Mesenteric fat pad (tissue), 1 donor: ENCODE measurements around the gene FNDC3B. TPM values are rescaled to one million over a fixed set of nuclear protein-coding genes. Genes with fewer than 3 reads are reported as not detected.

Experiments
- DNase-seq: peaks from one replicate; pipeline ENCODE4 v3.0.0-alpha.2; 2020; ENCODE audit warnings: low spot score
- total RNA-seq: library from RNA; stranded (reverse); fragmentation: NEBNext Ultra II Directional; extraction: Animal tissue kit (Norgen Biotek cat#: 25700); gene quantifications from one replicate; pipeline ENCODE4 v1.2.1, GENCODE V29; 2021
- donor health status: DM: yes; HTN: yes; CAD: no.

The FNDC3B gene
- total RNA-seq, 1 donor from 2014 or later, result 258 TPM

- DNase-seq, result no peak
Observed at GRCh38 chr3:172072543-172072942, 33.2 kb downstream of the FNDC3B start.

GRCh38 chr3:172073262-172073915 lies 34.0 kb downstream of the FNDC3B start:
- DNase-seq, result no peak

- DNase-seq, result no peak
Observed at GRCh38 chr3:172074032-172074431, 34.7 kb downstream of the FNDC3B start.

GRCh38 chr3:172074586-172074985 lies 35.2 kb downstream of the FNDC3B start:
- DNase-seq, result no peak

GRCh38 chr3:172076212-172076611 lies 36.8 kb downstream of the FNDC3B start:
- DNase-seq, result no peak

GRCh38 chr3:172077197-172077757 lies 37.9 kb downstream of the FNDC3B start:
- DNase-seq, result no peak

GRCh38 chr3:172078244-172078643 lies 38.9 kb downstream of the FNDC3B start:
- no peak for DNase-seq

GRCh38 chr3:172078721-172079120 lies 39.3 kb downstream of the FNDC3B start:
- DNase-seq, result no peak

- no peak for DNase-seq
Observed at GRCh38 chr3:172079326-172079976, 40.1 kb downstream of the FNDC3B start.

- DNase-seq, result no peak
Observed at GRCh38 chr3:172080503-172080902, 41.1 kb downstream of the FNDC3B start.

- no peak for DNase-seq
Observed at GRCh38 chr3:172082269-172082668, 42.9 kb downstream of the FNDC3B start.

GRCh38 chr3:172082820-172083513 lies 43.6 kb downstream of the FNDC3B start:
- DNase-seq, result no peak

GRCh38 chr3:172083995-172084409 lies 44.6 kb downstream of the FNDC3B start:
- DNase-seq, result no peak

- DNase-seq, result no peak
Observed at GRCh38 chr3:172084871-172085556, 45.6 kb downstream of the FNDC3B start.

- no peak for DNase-seq
Observed at GRCh38 chr3:172085557-172085895, 46.1 kb downstream of the FNDC3B start.

GRCh38 chr3:172086071-172086470 lies 46.7 kb downstream of the FNDC3B start:
- DNase-seq, result no peak

GRCh38 chr3:172087198-172087597 lies 47.8 kb downstream of the FNDC3B start:
- DNase-seq, result no peak

- no peak for DNase-seq
Observed at GRCh38 chr3:172087602-172088580, 48.5 kb downstream of the FNDC3B start.

- no peak for DNase-seq
Observed at GRCh38 chr3:172089250-172089649, 49.9 kb downstream of the FNDC3B start.

- DNase-seq, result no peak
Observed at GRCh38 chr3:172090035-172090434, 50.7 kb downstream of the FNDC3B start.
